ENCODE data around the gene SERINC2.

Gene SERINC2

GRCh38 chr1:31405578-31406245 is 7.3 kb upstream of the SERINC2 start:
- H3K4me3 ChIP-seq (ENCODE audit: low read depth, low read length), result no peak overlapping the region
- in situ Hi-C loops (cut with HindIII; ENCODE audit: low sequenced_read_pairs), result no loop called here
- TF ChIP-seq CTCF (IDR thresholded peaks at IDR 0.05; ENCODE audit: low read depth, low read length, missing control alignments), result no peak
- no peak for DNase-seq (ENCODE audit: low read depth)

GRCh38 chr1:31407029-31407626 is 5.9 kb upstream of the SERINC2 start:
- in situ Hi-C loops (cut with HindIII; ENCODE audit: low sequenced_read_pairs), result no loop called here
- no peak for TF ChIP-seq CTCF (IDR thresholded peaks at IDR 0.05; ENCODE audit: low read depth, low read length, missing control alignments)
- no peak for DNase-seq (ENCODE audit: low read depth)
- H3K4me3 ChIP-seq (ENCODE audit: low read depth, low read length), result no peak overlapping the region

- no peak overlapping the region for H3K4me3 ChIP-seq (ENCODE audit: low read depth, low read length)
- TF ChIP-seq CTCF (IDR thresholded peaks at IDR 0.05; ENCODE audit: low read depth, low read length, missing control alignments), result no peak
- in situ Hi-C loops (cut with HindIII; ENCODE audit: low sequenced_read_pairs), result no loop called here
- DNase-seq (ENCODE audit: low read depth), result no peak
Measured at GRCh38 chr1:31408788-31409318, 4.2 kb upstream of the SERINC2 start.

GRCh38 chr1:31409946-31410858 is 2.8 kb upstream of the SERINC2 start:
- DNase-seq (ENCODE audit: low read depth), result no peak
- no peak for TF ChIP-seq CTCF (IDR thresholded peaks at IDR 0.05; ENCODE audit: low read depth, low read length, missing control alignments)
- in situ Hi-C loops (cut with HindIII; ENCODE audit: low sequenced_read_pairs), result no loop called here
- no peak overlapping the region for H3K4me3 ChIP-seq (ENCODE audit: low read depth, low read length)

GRCh38 chr1:31410871-31411270 is 2.1 kb upstream of the SERINC2 start:
- DNase-seq (ENCODE audit: low read depth), result no peak
- in situ Hi-C loops (cut with HindIII; ENCODE audit: low sequenced_read_pairs), result no loop called here
- no peak for TF ChIP-seq CTCF (IDR thresholded peaks at IDR 0.05; ENCODE audit: low read depth, low read length, missing control alignments)
- H3K4me3 ChIP-seq (ENCODE audit: low read depth, low read length), result no peak overlapping the region

GRCh38 chr1:31412205-31412604 is 808 bp upstream of the SERINC2 start:
- in situ Hi-C loops (cut with HindIII; ENCODE audit: low sequenced_read_pairs), result no loop called here
- no peak overlapping the region for H3K4me3 ChIP-seq (ENCODE audit: low read depth, low read length)
- no peak for TF ChIP-seq CTCF (IDR thresholded peaks at IDR 0.05; ENCODE audit: low read depth, low read length, missing control alignments)
- no peak for DNase-seq (ENCODE audit: low read depth)

All from astrocyte of the cerebellum (primary cell).